SU-DHL-6 (cell line): ENCODE results near the gene STRBP.

Source experiments
- H2AFZ ChIP-seq: fragments of 200-600 bp; sonication (generic); 2 replicates; pipeline ENCODE4 v1.6.1; 2014; ENCODE audit warnings: low read depth, mild to moderate bottlenecking, moderate library complexity, mixed read lengths, antibody characterized with exemption, low read length; ENCODE audit not compliant: severe bottlenecking
- H3F3A ChIP-seq: fragments of 200-600 bp; shearing (Covaris generic); 2 replicates; pipeline ENCODE4 v1.6.0; 2016; ENCODE audit warnings: antibody characterized with exemption, mild to moderate bottlenecking; ENCODE audit not compliant: insufficient read depth
- H3K27ac ChIP-seq: fragments of 200-600 bp; sonication (generic); 2 replicates; pipeline ENCODE4 v1.5.1; 2016; ENCODE audit warnings: low read depth, mild to moderate bottlenecking, low read length, moderate library complexity, mixed read lengths
- H3K27me3 ChIP-seq: fragments of 200-600 bp; sonication (generic), shearing (Covaris generic); 2 replicates; pipeline ENCODE4 v1.6.0; 2014; ENCODE audit warnings: mild to moderate bottlenecking, low read length
- H3K36me3 ChIP-seq: fragments of 200-600 bp; sonication (generic); 2 replicates; pipeline ENCODE4 v1.6.1; 2014; ENCODE audit warnings: mild to moderate bottlenecking, low read length, mixed read lengths
- H3K4me2 ChIP-seq: fragments of 300-600, 200-600 bp; shearing (Covaris generic), sonication (generic); 2 replicates; pipeline ENCODE4 v1.6.0; 2014; ENCODE audit warnings: low read length, low read depth, mild to moderate bottlenecking; ENCODE audit not compliant: poor library complexity, severe bottlenecking
- H3K4me3 ChIP-seq: fragments of 200-600 bp; sonication (generic); 2 replicates; pipeline ENCODE4 v1.5.1; 2014; ENCODE audit warnings: antibody characterized with exemption, low read length, mild to moderate bottlenecking, mixed read lengths; ENCODE audit not compliant: insufficient read depth, poor library complexity, severe bottlenecking
- H3K79me2 ChIP-seq: fragments of 200-600 bp; sonication (generic); 2 replicates; pipeline ENCODE4 v1.6.1; 2014; ENCODE audit warnings: mild to moderate bottlenecking, low read length, moderate library complexity; ENCODE audit not compliant: insufficient read depth
- H3K9ac ChIP-seq: fragments of 200-600 bp; sonication (generic); 2 replicates; pipeline ENCODE4 v1.7.0; 2014; ENCODE audit warnings: mild to moderate bottlenecking, low read length
- H3K9me2 ChIP-seq: fragments of 200-600 bp; sonication (generic); replicated peaks from 2 replicates; pipeline ENCODE4 v1.6.1; 2014; ENCODE audit warnings: low read length; ENCODE audit not compliant: insufficient read depth
- H3K9me3 ChIP-seq: fragments of 200-600 bp; sonication (generic); 2 replicates; pipeline ENCODE4 v1.6.1; 2014; ENCODE audit warnings: low read length, mixed read lengths; ENCODE audit not compliant: insufficient read depth
- H4K20me1 ChIP-seq: fragments of 200-600 bp; sonication (generic); 2 replicates; pipeline ENCODE4 v1.6.1; 2014; ENCODE audit warnings: low read depth, mild to moderate bottlenecking, antibody characterized with exemption, low read length, moderate library complexity, mixed read lengths
- EZH2phosphoT487 ChIP-seq: fragments of 200-600 bp; sonication (generic), shearing (Covaris generic); conservative IDR thresholded peaks from 2 replicates; pipeline ENCODE4 v1.6.1; 2018; ENCODE audit warnings: mild to moderate bottlenecking, antibody characterized with exemption, low read length, moderate library complexity, mixed read lengths
- TF ChIP-seq, protein P1 (sequence below): fragments of 200-600 bp; sonication (generic); IDR thresholded peaks from one replicate; pipeline ENCODE4 v1.5.1; 2017; ENCODE audit warnings: antibody characterized with exemption, mild to moderate bottlenecking, low read length, moderate library complexity; ENCODE audit not compliant: insufficient read depth, poor library complexity, severe bottlenecking

The STRBP gene

DNA sequence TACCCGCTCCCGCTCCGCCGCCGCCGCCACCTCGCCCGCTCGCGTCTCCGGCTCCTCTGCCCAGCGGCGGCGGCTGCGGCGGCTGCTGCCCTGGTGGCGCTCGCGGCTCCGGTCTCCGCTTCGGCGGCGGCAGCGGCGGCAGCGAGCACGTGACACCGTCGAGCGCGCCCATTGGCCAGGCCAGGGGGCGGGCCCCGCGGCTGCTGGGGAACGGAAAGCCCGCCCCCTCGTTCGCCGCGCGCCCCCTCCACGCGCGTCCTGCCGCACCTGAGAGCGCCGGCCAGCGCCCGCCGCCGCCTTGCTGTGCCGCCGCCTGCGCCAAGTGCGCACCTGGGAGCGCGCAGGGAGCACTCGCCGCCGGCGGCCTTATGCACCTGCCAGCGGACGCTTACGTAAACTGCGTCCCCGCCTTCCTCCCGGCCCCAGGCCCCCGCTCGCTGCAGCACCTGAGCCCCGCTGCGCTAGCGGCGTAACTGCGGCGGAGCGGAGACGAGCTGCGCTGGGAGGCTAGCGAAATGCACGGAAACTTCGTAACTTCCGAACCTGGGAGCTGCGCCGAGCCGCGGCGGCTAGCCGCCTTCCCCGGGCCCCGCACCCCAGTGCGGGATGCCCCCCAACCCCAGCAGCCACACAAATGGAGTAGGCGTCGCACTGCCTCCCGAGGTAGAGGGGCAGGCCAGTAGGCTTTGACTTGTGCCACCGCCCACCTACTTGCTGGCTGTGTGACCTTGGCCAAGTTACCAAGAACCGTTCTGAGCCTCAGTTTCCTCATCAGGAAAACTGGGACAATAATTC lies at the start of gene STRBP:
STRBP (minus strand) TSS at position 122 of the 795 bp plus-strand sequence. CDS start 84,452 bp downstream, outside the sequence.
- peak within 1 kb of the TSS; percentile 76 for H3K27ac ChIP-seq
- H4K20me1 ChIP-seq = peaks cover 9% of the 10 kb centered on the region; the same call in 1 of the 2 replicates
- H3K79me2 ChIP-seq = peaks cover 45% of the 10 kb centered on the region
- H3K36me3 ChIP-seq = no peaks in the 10 kb centered on the region
- peaks cover 13% of the 10 kb centered on the region for H3F3A ChIP-seq
- H3K9me3 ChIP-seq = no peaks in the 10 kb centered on the region
- no peak for TF ChIP-seq EZH2phosphoT487
- TF ChIP-seq, protein P1, sequence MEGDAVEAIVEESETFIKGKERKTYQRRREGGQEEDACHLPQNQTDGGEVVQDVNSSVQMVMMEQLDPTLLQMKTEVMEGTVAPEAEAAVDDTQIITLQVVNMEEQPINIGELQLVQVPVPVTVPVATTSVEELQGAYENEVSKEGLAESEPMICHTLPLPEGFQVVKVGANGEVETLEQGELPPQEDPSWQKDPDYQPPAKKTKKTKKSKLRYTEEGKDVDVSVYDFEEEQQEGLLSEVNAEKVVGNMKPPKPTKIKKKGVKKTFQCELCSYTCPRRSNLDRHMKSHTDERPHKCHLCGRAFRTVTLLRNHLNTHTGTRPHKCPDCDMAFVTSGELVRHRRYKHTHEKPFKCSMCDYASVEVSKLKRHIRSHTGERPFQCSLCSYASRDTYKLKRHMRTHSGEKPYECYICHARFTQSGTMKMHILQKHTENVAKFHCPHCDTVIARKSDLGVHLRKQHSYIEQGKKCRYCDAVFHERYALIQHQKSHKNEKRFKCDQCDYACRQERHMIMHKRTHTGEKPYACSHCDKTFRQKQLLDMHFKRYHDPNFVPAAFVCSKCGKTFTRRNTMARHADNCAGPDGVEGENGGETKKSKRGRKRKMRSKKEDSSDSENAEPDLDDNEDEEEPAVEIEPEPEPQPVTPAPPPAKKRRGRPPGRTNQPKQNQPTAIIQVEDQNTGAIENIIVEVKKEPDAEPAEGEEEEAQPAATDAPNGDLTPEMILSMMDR = no peak
- no peaks in the 10 kb centered on the region for H3K9me2 ChIP-seq
- peak within 1 kb of the TSS; percentile 92 for H3K4me3 ChIP-seq
- peak within 1 kb of the TSS; percentile 90 for H3K9ac ChIP-seq
- H3K27me3 ChIP-seq = no peaks in the 10 kb centered on the region
- peak within 1 kb of the TSS; percentile 79 for H2AFZ ChIP-seq
- H3K4me2 ChIP-seq = peak within 1 kb of the TSS; percentile 76

DNA sequence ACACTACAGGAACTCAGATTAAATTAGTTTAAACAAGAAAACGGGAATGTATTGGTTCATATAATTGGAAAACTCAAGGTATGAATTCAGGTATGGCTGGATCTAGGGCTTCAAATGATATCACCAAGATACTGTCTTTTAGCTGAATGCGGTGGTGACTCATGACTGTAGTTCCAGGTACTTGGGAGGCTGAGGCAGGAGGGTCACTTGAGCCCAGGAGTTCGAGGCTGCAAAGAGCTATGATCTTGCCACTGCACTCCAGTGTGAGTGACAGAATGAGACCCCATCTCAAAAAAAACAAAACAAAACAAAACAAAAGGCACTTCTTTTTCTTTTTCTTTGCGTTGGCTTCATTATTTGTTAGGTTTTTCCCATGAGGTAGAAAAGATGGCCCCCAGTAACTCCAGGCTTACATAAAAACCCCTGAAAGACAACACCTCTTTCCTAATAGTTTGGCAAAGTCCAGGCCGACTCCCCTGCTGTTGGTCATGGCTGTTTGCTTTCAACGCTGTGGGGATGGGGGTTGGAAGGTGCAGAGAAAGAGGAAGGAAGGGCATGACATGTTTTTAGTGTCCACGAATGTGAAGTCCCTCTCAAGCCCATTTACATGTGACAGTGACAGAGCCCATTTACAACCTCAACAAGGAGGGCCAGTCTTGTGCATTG lies 47.8 kb upstream of the STRBP start:
- TF ChIP-seq, protein P1 = no peak
- no peaks in the 10 kb centered on the region for H3K79me2 ChIP-seq
- no peak overlapping the region for H2AFZ ChIP-seq
- H3K9me3 ChIP-seq = no peaks in the 10 kb centered on the region
- no peaks in the 10 kb centered on the region for H3K9me2 ChIP-seq
- H3K27ac ChIP-seq = no peak overlapping the region
- no peaks in the 10 kb centered on the region for H3F3A ChIP-seq
- no peaks in the 10 kb centered on the region for H3K36me3 ChIP-seq
- no peak overlapping the region for H3K4me3 ChIP-seq
- no peaks in the 10 kb centered on the region for H3K27me3 ChIP-seq
- no peaks in the 10 kb centered on the region for H4K20me1 ChIP-seq
- no peak overlapping the region for H3K9ac ChIP-seq
- H3K4me2 ChIP-seq = no peak overlapping the region

DNA sequence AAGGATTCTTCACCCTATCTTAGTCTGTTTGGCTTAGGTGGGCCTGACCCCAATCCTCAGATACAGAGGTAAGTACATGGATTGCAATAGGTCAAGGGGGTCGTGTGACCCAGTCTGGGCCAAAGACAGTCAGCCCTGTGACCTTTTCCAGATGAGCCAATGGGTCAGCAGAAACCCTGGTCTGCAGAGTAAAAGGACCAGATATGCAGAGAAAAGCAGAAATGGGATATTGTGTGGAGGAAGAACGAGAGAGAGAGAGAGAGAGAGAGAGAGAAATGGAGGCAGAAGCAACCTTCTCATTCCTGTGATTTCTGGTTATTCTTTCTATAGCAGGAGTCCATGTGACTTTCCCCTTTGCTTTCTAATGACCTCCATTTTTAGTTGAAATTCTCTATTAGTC lies 47.2 kb upstream of the STRBP start:
- no peak for TF ChIP-seq EZH2phosphoT487
- TF ChIP-seq, protein P1 = no peak
- no peaks in the 10 kb centered on the region for H3K79me2 ChIP-seq
- no peaks in the 10 kb centered on the region for H3F3A ChIP-seq
- H4K20me1 ChIP-seq = no peaks in the 10 kb centered on the region
- no peaks in the 10 kb centered on the region for H3K9me3 ChIP-seq
- no peak overlapping the region for H3K4me2 ChIP-seq
- H3K4me3 ChIP-seq = no peak overlapping the region
- no peaks in the 10 kb centered on the region for H3K27me3 ChIP-seq
- no peaks in the 10 kb centered on the region for H3K36me3 ChIP-seq
- H3K27ac ChIP-seq = no peak overlapping the region
- no peaks in the 10 kb centered on the region for H3K9me2 ChIP-seq
- H3K9ac ChIP-seq = no peak overlapping the region
- no peak overlapping the region for H2AFZ ChIP-seq
